SKM-1 treated with dmso at 0.1 percent for 144 hours (cell line): ENCODE results near the gene SEC24D.
"Not testable (repeated sequence)": the region's sequence is repeated elsewhere in the genome, so short reads cannot be mapped to it uniquely, and the experiment has no call there.

ENCODE experiments used
- DNase-seq: peaks from one replicate; lab custom pipeline; 2025; ENCODE audit not compliant: unreplicated experiment; lab: John Stamatoyannopoulos, UW

SEC24D gene

GRCh38 chr4:118814058-118814457 is 21.9 kb downstream of the SEC24D start:
- DNase-seq: no peak

- DNase-seq: no peak
Observed at GRCh38 chr4:118813561-118813960, 22.4 kb downstream of the SEC24D start.

GRCh38 chr4:118811832-118812231 is 24.1 kb downstream of the SEC24D start:
- DNase-seq: no peak

GRCh38 chr4:118810991-118811764 is 24.7 kb downstream of the SEC24D start:
- no peak for DNase-seq

GRCh38 chr4:118807659-118808058 is 28.3 kb downstream of the SEC24D start:
- no peak for DNase-seq

DNA sequence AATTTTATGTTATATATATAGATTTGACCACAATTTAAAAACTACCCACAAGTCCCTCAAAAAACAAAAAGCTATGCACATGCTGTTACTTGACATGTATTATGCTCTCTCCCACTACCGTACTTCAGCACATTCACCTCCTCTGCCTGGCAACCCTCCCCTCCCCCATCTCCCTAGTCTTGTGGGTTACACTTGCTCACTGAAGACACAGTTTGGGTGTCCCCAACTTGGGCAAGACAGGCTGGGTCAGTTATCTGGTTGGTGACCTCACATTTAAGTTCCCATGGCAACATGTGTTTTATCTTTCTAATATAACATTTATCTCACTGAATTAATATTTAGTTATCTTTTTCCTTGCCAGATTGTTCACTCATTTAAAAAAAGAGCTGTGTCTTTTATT is 32.7 kb downstream of the SEC24D start:
- DNase-seq: no peak

GRCh38 chr4:118801895-118802575 is 33.9 kb downstream of the SEC24D start:
- DNase-seq: no peak

- DNase-seq: no peak
Observed at GRCh38 chr4:118799231-118799942, 36.5 kb downstream of the SEC24D start.

DNA sequence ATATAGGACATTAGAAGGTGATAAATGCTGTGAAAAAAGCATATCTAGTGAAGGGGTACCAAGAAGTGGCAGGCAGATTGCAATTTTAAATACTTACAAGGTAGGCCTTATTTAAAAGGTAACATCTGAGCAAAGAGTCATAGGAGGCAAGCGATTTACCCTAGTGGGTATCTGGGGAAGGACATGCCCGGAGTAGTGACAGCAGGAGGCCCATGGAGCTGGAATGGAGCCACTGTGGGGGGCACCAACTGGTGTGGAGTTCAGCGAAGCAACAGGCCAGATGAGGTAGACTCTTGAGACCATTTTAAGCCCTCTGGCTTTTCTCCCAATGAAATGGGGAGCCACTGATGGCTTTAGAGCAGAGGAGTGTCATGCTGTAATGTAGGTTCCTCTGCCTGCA is 37.3 kb downstream of the SEC24D start:
- no peak for DNase-seq

DNA sequence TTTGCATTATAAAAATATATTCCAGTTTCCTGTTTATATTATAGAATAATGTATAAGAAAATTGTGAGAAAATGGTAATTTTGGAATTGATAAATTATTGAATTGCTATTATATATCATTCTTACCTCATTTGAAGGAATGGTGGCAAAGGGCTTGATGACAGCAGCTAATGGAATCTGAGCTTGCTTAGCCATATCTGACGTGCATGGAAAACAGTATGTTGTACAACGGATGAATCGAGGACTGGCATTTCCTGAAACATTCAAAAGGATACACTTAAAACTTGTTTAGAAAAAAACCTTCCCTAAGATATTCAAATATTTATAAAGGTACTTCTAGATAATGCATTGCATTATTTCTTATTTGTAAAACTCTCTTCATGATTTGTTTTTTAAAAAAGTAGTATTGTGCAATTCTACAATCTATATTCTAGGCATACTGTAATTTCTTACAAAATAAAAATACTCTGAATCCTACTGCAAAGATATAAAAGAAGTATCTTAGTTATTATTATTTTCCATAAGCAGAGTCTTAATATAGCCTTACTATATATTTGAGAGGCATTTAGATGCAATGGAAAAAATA is 38.3 kb downstream of the SEC24D start:
- DNase-seq: no peak

DNA sequence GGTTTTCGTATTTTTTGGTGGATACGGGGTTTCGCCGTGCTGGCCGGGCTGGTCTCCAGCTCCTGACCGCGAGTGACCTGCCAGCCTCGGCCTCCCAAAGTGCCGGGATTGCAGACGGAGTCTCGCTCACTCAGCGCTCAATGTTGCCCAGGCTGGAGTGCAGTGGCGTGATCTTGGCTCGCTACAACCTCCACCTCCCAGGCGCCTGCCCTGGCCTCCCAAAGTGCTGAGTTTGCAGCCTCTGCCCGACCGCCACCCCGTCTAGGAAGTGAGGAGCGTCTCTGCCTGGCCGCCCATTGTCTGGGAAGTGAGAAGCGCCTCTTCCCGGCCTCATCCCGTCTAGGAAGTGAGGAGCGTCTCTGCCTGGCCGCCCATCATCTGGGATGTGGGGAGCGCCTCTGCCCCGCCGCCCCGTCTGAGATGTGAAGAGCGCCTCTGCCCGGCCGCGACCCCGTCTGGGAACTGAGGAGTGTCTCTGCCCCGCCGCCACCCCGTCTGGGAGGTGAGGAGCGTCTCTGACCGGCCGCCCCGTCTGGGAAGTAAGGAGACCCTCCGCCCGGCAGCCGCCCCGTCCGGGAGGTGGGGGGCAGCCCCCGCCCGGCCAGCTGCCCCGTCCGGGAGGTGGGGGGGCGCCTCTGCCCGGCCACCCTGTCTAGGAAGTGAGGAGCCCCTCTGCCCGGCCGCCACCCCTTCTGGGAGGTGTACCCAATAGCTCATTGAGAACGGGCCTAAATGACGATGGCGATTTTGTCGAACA is 44.1 kb downstream of the SEC24D start:
- DNase-seq: not testable (repeated sequence)

GRCh38 chr4:118790544-118790943 is 45.4 kb downstream of the SEC24D start:
- no peak for DNase-seq

DNA sequence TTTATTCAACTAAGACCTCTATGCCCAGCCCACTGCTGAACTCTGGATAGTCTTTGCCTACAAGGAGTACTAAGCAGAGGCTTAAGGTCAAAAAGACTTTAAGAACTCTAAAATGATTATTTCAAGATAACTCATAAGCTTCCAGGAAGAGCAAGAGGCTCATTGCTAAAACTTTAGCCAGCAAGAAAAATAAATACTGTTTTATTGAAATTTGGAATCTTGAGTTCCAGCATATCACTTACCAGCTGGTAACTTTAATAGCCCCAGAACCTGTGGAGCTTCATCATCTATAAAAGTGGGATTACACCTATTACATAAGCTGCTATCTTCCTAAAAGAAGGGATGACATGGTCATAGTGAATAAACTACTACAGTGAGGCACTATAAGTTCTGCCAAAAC is 47.0 kb downstream of the SEC24D start:
- no peak for DNase-seq

DNA sequence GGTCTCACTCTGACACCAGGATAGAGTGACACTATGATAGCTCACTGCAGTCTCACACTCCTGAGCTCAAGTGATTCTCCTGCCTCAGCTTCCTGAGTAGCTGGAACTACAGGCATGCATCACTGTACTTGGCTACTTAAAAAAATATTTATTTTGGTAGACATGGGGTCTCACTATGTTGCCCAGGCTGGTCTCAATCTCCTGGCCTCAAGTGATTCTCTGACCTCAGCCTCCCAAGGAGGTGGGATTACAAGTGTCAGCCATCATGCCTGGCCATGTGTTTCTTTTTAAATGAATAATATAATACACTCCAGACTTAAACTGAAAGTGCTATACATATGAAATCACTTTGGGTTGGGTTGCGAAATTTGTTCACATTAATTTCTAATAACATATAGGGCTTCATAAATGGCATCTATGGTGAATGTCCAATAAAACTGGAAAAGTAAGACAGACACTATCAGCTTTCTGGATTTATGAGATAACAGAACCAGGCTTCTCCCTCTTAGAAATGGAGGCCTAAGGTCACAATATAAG is 48.0 kb downstream of the SEC24D start:
- no peak for DNase-seq

GRCh38 chr4:118784776-118785175 is 51.1 kb downstream of the SEC24D start:
- no peak for DNase-seq

DNA sequence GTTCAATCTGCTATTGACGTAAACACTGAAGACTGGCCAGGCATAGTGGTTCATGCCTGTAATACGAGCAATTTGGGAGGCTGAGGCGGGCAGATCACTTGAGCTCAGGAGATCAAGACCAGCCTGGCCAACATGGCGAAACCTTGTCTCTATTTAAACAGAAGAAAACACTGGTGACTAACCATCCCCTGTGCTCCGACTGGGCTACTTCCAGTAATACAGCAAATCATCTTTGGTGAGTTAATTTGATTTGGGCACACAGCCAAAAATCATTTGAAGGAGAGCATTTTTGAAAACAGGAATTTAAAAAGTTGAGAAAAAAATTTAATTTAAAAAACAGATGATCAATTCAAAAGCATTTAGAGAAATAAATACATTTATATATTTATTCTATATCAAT is 52.0 kb downstream of the SEC24D start:
- no peak for DNase-seq

GRCh38 chr4:118782886-118783285 is 53.0 kb downstream of the SEC24D start:
- not testable (repeated sequence) for DNase-seq

DNA sequence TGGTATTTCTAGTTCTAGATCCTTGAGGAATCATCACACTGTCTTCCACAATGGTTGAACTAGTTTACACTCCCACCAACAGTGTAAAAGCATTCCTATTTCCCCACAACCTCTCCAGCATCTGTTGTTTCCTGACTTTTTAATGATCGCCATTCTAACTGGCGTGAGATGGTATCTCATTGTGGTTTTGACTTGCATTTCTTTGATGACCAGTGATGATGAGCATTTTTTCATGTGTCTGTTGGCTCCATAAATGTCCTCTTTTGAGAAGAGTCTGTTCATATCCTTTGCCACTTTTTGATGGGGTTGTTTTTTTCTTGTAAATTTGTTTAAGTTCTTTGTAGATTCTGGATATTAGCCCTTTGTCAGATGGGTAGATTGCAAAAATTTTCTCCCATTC is 58.3 kb downstream of the SEC24D start:
- not testable (repeated sequence) for DNase-seq

DNA sequence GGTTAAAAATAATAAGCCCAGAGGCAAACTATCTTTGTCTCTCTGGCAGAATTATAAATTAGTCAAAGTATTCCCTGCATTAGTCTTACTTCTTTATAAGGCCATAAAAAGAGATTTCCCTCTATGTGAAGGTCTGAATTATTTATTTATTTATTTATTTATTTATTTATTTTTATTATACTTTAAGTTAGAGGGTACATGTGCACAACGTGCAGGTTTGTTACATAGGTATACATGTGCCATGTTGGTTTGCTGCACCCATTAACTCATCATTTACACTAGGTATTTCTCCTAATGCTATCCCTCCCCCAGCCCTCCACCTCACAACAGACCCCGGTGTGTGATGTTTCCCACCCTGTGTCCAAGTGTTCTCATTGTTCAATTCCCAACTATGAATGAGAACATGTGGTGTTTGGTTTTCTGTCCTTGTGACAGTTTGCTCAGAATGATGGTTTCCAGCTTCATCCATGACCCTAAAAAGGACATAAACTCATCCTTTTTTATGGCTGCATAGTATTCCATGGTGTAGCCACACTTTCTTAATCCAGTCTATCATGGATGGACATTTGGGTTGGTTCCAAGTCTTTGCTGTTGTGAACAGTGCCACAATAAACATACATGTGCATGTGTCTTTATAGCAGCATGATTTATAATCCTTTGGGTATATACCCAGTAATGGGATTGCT is 58.8 kb downstream of the SEC24D start:
- not testable (repeated sequence) for DNase-seq
